Tibial nerve (tissue), 4 donors: Measurements from ENCODE around the gene FECH.

ENCODE experiments used
- CTCF ChIP-seq, 5 experiments: fragments of 200-600 bp in 3 of 5; fragments of 450-650 bp in 2 of 5; sonication (generic) in 3 of 5; IDR thresholded peaks; one replicate each; pipeline ENCODE4 v1.5.1; 2016 to 2019; ENCODE audit warnings: antibody characterized with exemption in 5 of 5, mild to moderate bottlenecking in 3 of 5, moderate library complexity in 2 of 5
- EP300 ChIP-seq, 2 donors: sonication (generic); formaldehyde crosslinking; IDR thresholded peaks; one replicate each; pipeline ENCODE4 v1.6.1; 2017; ENCODE audit warnings: antibody characterized with exemption in 2 of 2, mild to moderate bottlenecking in 1 of 2
- POLR2A ChIP-seq, 2 donors: fragments of 450-650 bp; IDR thresholded peaks; one replicate each; pipeline ENCODE4 v1.6.1; 2017; ENCODE audit warnings: antibody characterized with exemption in 2 of 2, mild to moderate bottlenecking in 2 of 2, moderate library complexity in 2 of 2

- TF ChIP-seq CTCF (IDR thresholded peaks at IDR 0.05) (no peak), POLR2A (IDR thresholded peaks at IDR 0.05) (no peak), EP300 (IDR thresholded peaks at IDR 0.05) (no peak)
Observed at GRCh38 chr18:57569133-57569532, 17.4 kb downstream of the FECH start.
